PC-3 (cell line): ENCODE measurements around the gene ZIC4. TPM values are rescaled to one million over a fixed set of nuclear protein-coding genes. Genes with fewer than 3 reads are reported as not detected.

Experiments used
- ATAC-seq: fragments of 200-7000 bp; cut with Tn5 transposase; 2 replicates; pipeline ENCODE4 v1.9.1; 2020; ENCODE audit warnings: mild to moderate bottlenecking, moderate library complexity
- BruUV-seq: library from RNA; stranded (reverse); fragments of 400-500 nt; replicated peaks from 2 replicates; lab custom pipeline; 2021; lab: Mats Ljungman, UMichigan
- CTCF ChIA-PET: fragments of 300-600 bp; sonication (Branson Sonifier 250); formaldehyde crosslinking; loops from one replicate; lab custom pipeline; 2022; ENCODE audit warnings: antibody characterized with exemption; lab: Charles Lee
- POLR2A ChIA-PET: fragments of 300-600 bp; sonication (Branson Sonifier 250); formaldehyde crosslinking; loops from one replicate; lab custom pipeline; 2022; ENCODE audit warnings: antibody characterized with exemption; ENCODE audit not compliant: unreplicated experiment; lab: Charles Lee
- DNase-seq: peaks from one replicate; pipeline ENCODE4 v3.0.0-alpha.2; 2015
- H2AFZ ChIP-seq: fragments of 300-600 bp; sonication (generic); 2 replicates; pipeline ENCODE4 v1.6.0; 2016; ENCODE audit warnings: antibody characterized with exemption, low read length
- H3F3A ChIP-seq: fragments of 300-600 bp; sonication (generic); one replicate; pipeline ENCODE4 v1.6.0; 2017; ENCODE audit warnings: antibody characterized with exemption, low read length, control low read depth, mild to moderate bottlenecking; ENCODE audit not compliant: unreplicated experiment
- H3K27ac ChIP-seq: fragments of 300-600 bp; sonication (generic); 2 replicates; pipeline ENCODE4 v1.5.1; 2016; ENCODE audit warnings: mild to moderate bottlenecking, low read length
- H3K27me3 ChIP-seq: fragments of 300-600 bp; sonication (generic); 2 replicates; pipeline ENCODE4 v1.6.1; 2016; ENCODE audit warnings: low read length, mixed read lengths
- H3K36me3 ChIP-seq: fragments of 300-600 bp; sonication (generic); 2 replicates; pipeline ENCODE4 v1.6.1; 2016; ENCODE audit warnings: low read depth, mixed run types, low read length, mixed read lengths
- H3K4me1 ChIP-seq: fragments of 300-600 bp; sonication (generic); 2 replicates; pipeline ENCODE4 v1.5.1; 2016; ENCODE audit warnings: low read length; ENCODE audit not compliant: insufficient read depth
- H3K4me2 ChIP-seq: fragments of 300-600 bp; sonication (generic); 2 replicates; pipeline ENCODE4 v1.6.0; 2016; ENCODE audit warnings: low read length
- H3K4me3 ChIP-seq: fragments of 300-600 bp; sonication (generic); 2 replicates; pipeline ENCODE4 v1.5.1; 2016; ENCODE audit warnings: mild to moderate bottlenecking, low read length, mixed read lengths
- H3K79me2 ChIP-seq: fragments of 300-600 bp; sonication (generic); 2 replicates; pipeline ENCODE4 v1.6.1; 2017; ENCODE audit warnings: low read length, mixed read lengths
- H3K9ac ChIP-seq: fragments of 300-600 bp; sonication (generic); 2 replicates; pipeline ENCODE4 v1.6.0; 2016; ENCODE audit warnings: mild to moderate bottlenecking, low read length
- H3K9me2 ChIP-seq: fragments of 300-600 bp; sonication (generic); replicated peaks from 2 replicates; pipeline ENCODE4 v1.6.1; 2016; ENCODE audit warnings: mixed run types, low read length, mixed read lengths
- H3K9me3 ChIP-seq: fragments of 300-600 bp; sonication (generic); 2 replicates; pipeline ENCODE4 v1.6.1; 2016; ENCODE audit warnings: low read length, mixed read lengths
- H4K20me1 ChIP-seq: fragments of 300-600 bp; sonication (generic); 2 replicates; pipeline ENCODE4 v1.6.1; 2016; ENCODE audit warnings: low read length, mixed read lengths
- EZH2 ChIP-seq: fragments of 300-600 bp; sonication (generic); IDR thresholded peaks from one replicate; pipeline ENCODE4 v1.6.1; 2017; ENCODE audit warnings: antibody characterized with exemption, mild to moderate bottlenecking, low read length; ENCODE audit not compliant: unreplicated experiment
- EZH2phosphoT487 ChIP-seq: fragments of 300-600 bp; sonication (generic); IDR thresholded peaks from 2 replicates; pipeline ENCODE4 v1.6.1; 2018; ENCODE audit warnings: mild to moderate bottlenecking, antibody characterized with exemption, low read length, borderline replicate concordance
- intact Hi-C: fragments of 100-400 bp; cut with micrococcal nuclease; formaldehyde crosslinking; loops from 2 replicates; pipeline ENCODE4 v1.9.0; 2023
- total RNA-seq: library from RNA; depleted of rRNA; stranded (reverse); fragments of >200 nt; gene quantifications from 2 replicates; pipeline ENCODE4 v1.2.3, GENCODE V29; 2014
- TF ChIP-seq, protein P1 (sequence below): fragments of 300-600 bp; sonication (generic); conservative IDR thresholded peaks from 2 replicates; pipeline ENCODE4 v1.5.1; 2017; ENCODE audit warnings: antibody characterized with exemption, low read depth, mild to moderate bottlenecking, low read length

ZIC4 gene
- total RNA-seq, 1 experiment from 2014 or later = not detected

GRCh38 chr3:147368561-147369221 lies 37.7 kb downstream of the ZIC4 start:
- Histone ChIP-seq H2AFZ (no peak overlapping the region), H3K9ac (no peak overlapping the region), H3K27me3 (peaks cover 94% of the 10 kb centered on the region), H3K4me2 (no peak overlapping the region), H3K4me1 (no peaks in the 10 kb centered on the region), H3K9me3 (no peaks in the 10 kb centered on the region), H3F3A (no peaks in the 10 kb centered on the region), H3K79me2 (no peaks in the 10 kb centered on the region), H3K27ac (no peak overlapping the region), H3K36me3 (no peaks in the 10 kb centered on the region), H3K9me2 (no peaks in the 10 kb centered on the region), H4K20me1 (0 out of 2 replicates have a peak, but pooled peaks cover 3% of the 10 kb centered on the region), H3K4me3 (no peak overlapping the region)
- POLR2A ChIA-PET = no interaction called here
- intact Hi-C loops = no loop called here
- CTCF ChIA-PET = no interaction called here
- no TSS peak for BruUV-seq
- TF ChIP-seq EZH2 (peak; percentile 26), EZH2phosphoT487 (no peak)
- no peak for DNase-seq
- ATAC-seq = no peak

- Histone ChIP-seq H3K9me2 (no peaks in the 10 kb centered on the region), H3K79me2 (no peaks in the 10 kb centered on the region), H4K20me1 (0 out of 2 replicates have a peak, but pooled peaks cover 3% of the 10 kb centered on the region), H2AFZ (no peak overlapping the region), H3K4me3 (no peak overlapping the region), H3K27me3 (peaks cover 92% of the 10 kb centered on the region), H3K36me3 (no peaks in the 10 kb centered on the region), H3K4me2 (no peak overlapping the region), H3K9me3 (no peaks in the 10 kb centered on the region), H3K4me1 (no peaks in the 10 kb centered on the region), H3K27ac (no peak overlapping the region), H3F3A (no peaks in the 10 kb centered on the region), H3K9ac (no peak overlapping the region)
- intact Hi-C loops = no loop called here
- DNase-seq = no peak
- no TSS peak for BruUV-seq
- TF ChIP-seq EZH2phosphoT487 = no peak
- ChIA-PET POLR2A (no interaction called here), CTCF (no interaction called here)
- ATAC-seq = no peak
These were observed 38.2 kb downstream of the ZIC4 start for GRCh38 chr3:147368151-147368550.

GRCh38 chr3:147367676-147368075 lies 38.7 kb downstream of the ZIC4 start:
- no peak overlapping the region for H3K27ac ChIP-seq
- H3F3A ChIP-seq = no peaks in the 10 kb centered on the region
- H3K79me2 ChIP-seq = no peaks in the 10 kb centered on the region
- no peak overlapping the region for H3K4me2 ChIP-seq
- no peaks in the 10 kb centered on the region for H3K4me1 ChIP-seq
- intact Hi-C loops = no loop called here
- ChIA-PET CTCF (no interaction called here), POLR2A (no interaction called here)
- no peak overlapping the region for H3K9ac ChIP-seq
- 0 out of 2 replicates have a peak, but pooled peaks cover 3% of the 10 kb centered on the region for H4K20me1 ChIP-seq
- no peak overlapping the region for H3K4me3 ChIP-seq
- no peak for ATAC-seq
- no peaks in the 10 kb centered on the region for H3K36me3 ChIP-seq
- no TSS peak for BruUV-seq
- TF ChIP-seq, protein P1, sequence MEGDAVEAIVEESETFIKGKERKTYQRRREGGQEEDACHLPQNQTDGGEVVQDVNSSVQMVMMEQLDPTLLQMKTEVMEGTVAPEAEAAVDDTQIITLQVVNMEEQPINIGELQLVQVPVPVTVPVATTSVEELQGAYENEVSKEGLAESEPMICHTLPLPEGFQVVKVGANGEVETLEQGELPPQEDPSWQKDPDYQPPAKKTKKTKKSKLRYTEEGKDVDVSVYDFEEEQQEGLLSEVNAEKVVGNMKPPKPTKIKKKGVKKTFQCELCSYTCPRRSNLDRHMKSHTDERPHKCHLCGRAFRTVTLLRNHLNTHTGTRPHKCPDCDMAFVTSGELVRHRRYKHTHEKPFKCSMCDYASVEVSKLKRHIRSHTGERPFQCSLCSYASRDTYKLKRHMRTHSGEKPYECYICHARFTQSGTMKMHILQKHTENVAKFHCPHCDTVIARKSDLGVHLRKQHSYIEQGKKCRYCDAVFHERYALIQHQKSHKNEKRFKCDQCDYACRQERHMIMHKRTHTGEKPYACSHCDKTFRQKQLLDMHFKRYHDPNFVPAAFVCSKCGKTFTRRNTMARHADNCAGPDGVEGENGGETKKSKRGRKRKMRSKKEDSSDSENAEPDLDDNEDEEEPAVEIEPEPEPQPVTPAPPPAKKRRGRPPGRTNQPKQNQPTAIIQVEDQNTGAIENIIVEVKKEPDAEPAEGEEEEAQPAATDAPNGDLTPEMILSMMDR = no peak
- no peak for TF ChIP-seq EZH2
- no peak; the same call in 1 of the 2 replicates for TF ChIP-seq EZH2phosphoT487
- no peak overlapping the region for H2AFZ ChIP-seq
- no peak for DNase-seq
- no peaks in the 10 kb centered on the region for H3K9me3 ChIP-seq
- no peaks in the 10 kb centered on the region for H3K9me2 ChIP-seq
- H3K27me3 ChIP-seq = peaks cover 92% of the 10 kb centered on the region
